Astrocyte of the hippocampus (primary cell): Measurements from ENCODE around the gene DNMT3A.
A peak's percentile ranks its signal among the peaks of the same experiment; 100 is the strongest.

ENCODE experiments used
- DNase-seq: peaks from one replicate; pipeline ENCODE4 v3.0.0; 2011; ENCODE audit warnings: low read depth, low spot score

The DNMT3A gene

GRCh38 chr2:25373269-25373981 lies 31.7 kb upstream of the DNMT3A start:
- no peak for DNase-seq

- no peak for DNase-seq
Measured at GRCh38 chr2:25372405-25373268, 30.9 kb upstream of the DNMT3A start.

- DNase-seq: no peak
Measured at GRCh38 chr2:25371253-25372241, 29.8 kb upstream of the DNMT3A start.

- no peak for DNase-seq
Measured at GRCh38 chr2:25369876-25370275, 28.2 kb upstream of the DNMT3A start.

GRCh38 chr2:25369439-25369838 lies 27.7 kb upstream of the DNMT3A start:
- no peak for DNase-seq

- no peak for DNase-seq
Measured at GRCh38 chr2:25368660-25369059, 26.9 kb upstream of the DNMT3A start.

GRCh38 chr2:25367296-25367695 lies 25.6 kb upstream of the DNMT3A start:
- DNase-seq: peak; percentile 30

GRCh38 chr2:25366629-25367028 lies 24.9 kb upstream of the DNMT3A start:
- no peak for DNase-seq

GRCh38 chr2:25365241-25365640 lies 23.5 kb upstream of the DNMT3A start:
- no peak for DNase-seq

- no peak for DNase-seq
Measured at GRCh38 chr2:25363733-25364132, 22.0 kb upstream of the DNMT3A start.

- no peak for DNase-seq
Measured at GRCh38 chr2:25362434-25363145, 20.9 kb upstream of the DNMT3A start.

- peak; percentile 95 for DNase-seq
Measured at GRCh38 chr2:25362049-25362433, 20.3 kb upstream of the DNMT3A start.

GRCh38 chr2:25361261-25362048 lies 19.7 kb upstream of the DNMT3A start:
- no peak for DNase-seq

- DNase-seq: no peak
Measured at GRCh38 chr2:25358836-25359235, 17.1 kb upstream of the DNMT3A start.

GRCh38 chr2:25358249-25358815 lies 16.6 kb upstream of the DNMT3A start:
- no peak for DNase-seq

- DNase-seq: no peak
Measured at GRCh38 chr2:25356088-25356487, 14.4 kb upstream of the DNMT3A start.

GRCh38 chr2:25355270-25355669 lies 13.5 kb upstream of the DNMT3A start:
- DNase-seq: no peak

- DNase-seq: no peak
Measured at GRCh38 chr2:25354116-25354515, 12.4 kb upstream of the DNMT3A start.

GRCh38 chr2:25349397-25349796 lies 7.7 kb upstream of the DNMT3A start:
- DNase-seq: peak; percentile 42

- peak; percentile 35 for DNase-seq
Measured at GRCh38 chr2:25347846-25348245, 6.1 kb upstream of the DNMT3A start.
